PC-9 (cell line): Measurements from ENCODE around the gene ZNF260.

Experiments
- EZH2 ChIP-seq: fragments of 200-600 bp; sonication (generic); IDR thresholded peaks from 2 replicates; pipeline ENCODE4 v1.8.0; 2017; ENCODE audit warnings: antibody characterized with exemption, low read depth
- TF ChIP-seq, protein P1 (sequence below): fragments of 200-600 bp; sonication (generic); conservative IDR thresholded peaks from 2 replicates; pipeline ENCODE4 v1.6.1; 2017; ENCODE audit warnings: mixed run types, antibody characterized with exemption, mild to moderate bottlenecking, moderate library complexity

DNA sequence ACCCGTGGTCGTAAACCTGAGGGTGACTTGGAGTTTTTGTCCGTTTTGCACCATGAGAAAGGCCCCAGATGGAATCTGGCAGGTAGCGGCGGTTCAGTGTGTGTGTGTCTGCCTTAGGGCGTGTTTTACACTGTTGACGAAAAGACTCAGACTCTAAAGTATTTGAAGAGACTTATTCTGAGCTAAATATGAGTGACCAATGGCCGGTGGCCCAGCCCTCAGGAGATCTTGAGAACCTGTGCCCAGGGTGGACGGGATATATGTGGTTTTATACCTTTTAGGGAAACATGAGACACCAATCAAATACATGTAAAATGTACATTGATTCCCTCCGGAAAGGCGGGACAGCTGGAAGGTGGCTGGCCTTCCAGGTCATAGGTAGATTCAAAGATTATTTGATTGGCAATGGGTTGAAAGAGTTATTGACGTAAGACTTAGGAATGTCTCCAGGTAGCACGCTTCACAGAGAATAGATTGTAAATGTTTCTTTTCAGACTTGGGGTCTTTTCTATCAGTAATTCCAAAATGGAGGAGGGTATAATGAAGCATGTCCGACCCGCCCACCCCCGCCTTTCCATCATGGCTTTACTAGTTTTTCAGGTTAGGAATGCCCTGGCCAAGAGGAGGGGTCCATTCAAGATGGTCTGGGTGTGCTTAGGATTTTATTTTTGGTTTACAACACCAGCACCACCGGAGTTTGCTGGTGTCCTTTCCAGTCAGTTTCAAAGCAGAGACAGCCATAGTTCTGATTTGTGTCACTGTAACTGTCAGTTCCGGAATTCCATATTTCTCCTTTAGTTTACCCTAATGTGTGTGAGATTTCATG, 46.0 kb upstream of the ZNF260 start:
- TF ChIP-seq, protein P1, sequence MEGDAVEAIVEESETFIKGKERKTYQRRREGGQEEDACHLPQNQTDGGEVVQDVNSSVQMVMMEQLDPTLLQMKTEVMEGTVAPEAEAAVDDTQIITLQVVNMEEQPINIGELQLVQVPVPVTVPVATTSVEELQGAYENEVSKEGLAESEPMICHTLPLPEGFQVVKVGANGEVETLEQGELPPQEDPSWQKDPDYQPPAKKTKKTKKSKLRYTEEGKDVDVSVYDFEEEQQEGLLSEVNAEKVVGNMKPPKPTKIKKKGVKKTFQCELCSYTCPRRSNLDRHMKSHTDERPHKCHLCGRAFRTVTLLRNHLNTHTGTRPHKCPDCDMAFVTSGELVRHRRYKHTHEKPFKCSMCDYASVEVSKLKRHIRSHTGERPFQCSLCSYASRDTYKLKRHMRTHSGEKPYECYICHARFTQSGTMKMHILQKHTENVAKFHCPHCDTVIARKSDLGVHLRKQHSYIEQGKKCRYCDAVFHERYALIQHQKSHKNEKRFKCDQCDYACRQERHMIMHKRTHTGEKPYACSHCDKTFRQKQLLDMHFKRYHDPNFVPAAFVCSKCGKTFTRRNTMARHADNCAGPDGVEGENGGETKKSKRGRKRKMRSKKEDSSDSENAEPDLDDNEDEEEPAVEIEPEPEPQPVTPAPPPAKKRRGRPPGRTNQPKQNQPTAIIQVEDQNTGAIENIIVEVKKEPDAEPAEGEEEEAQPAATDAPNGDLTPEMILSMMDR = no peak
- TF ChIP-seq EZH2 = no peak
